H9 (cell line): ENCODE data around the gene VAV3. TPM values are rescaled to one million over a fixed set of nuclear protein-coding genes. Genes with fewer than 3 reads are reported as not detected.

Source experiments
- DNase-seq: peaks from one replicate; pipeline ENCODE4 v3.0.0-alpha.2; 2017
- H2AFZ ChIP-seq: one replicate; pipeline ENCODE4 v1.6.1; 2013; ENCODE audit warnings: mild to moderate bottlenecking, low read length, control low read depth, moderate library complexity
- H2AK5ac ChIP-seq: 2 replicates; pipeline ENCODE4 v1.6.1; 2013; ENCODE audit warnings: low read length, control low read depth, mixed read lengths; ENCODE audit not compliant: insufficient read length
- H2BK120ac ChIP-seq: one replicate; pipeline ENCODE4 v1.6.1; 2013; ENCODE audit warnings: low read depth, mild to moderate bottlenecking, low read length, control low read depth, inconsistent platforms; ENCODE audit not compliant: poor library complexity, severe bottlenecking
- H2BK12ac ChIP-seq: 2 replicates; pipeline ENCODE4 v1.6.1; 2013; ENCODE audit warnings: low read length, control low read depth, mixed read lengths, low read depth; ENCODE audit not compliant: insufficient read length
- H2BK15ac ChIP-seq: 2 replicates; pipeline ENCODE4 v1.6.1; 2013; ENCODE audit warnings: low read depth, low read length, control low read depth
- H2BK20ac ChIP-seq: one replicate; pipeline ENCODE4 v1.6.1; 2013; ENCODE audit warnings: low read depth, mild to moderate bottlenecking, low read length, control low read depth, inconsistent platforms; ENCODE audit not compliant: poor library complexity, severe bottlenecking
- H2BK5ac ChIP-seq: 2 replicates; pipeline ENCODE4 v1.6.1; 2013; ENCODE audit warnings: low read length, control low read depth, mixed read lengths; ENCODE audit not compliant: insufficient read length
- H3K14ac ChIP-seq: 2 replicates; pipeline ENCODE4 v1.6.1; 2013; ENCODE audit warnings: low read length, control low read depth; ENCODE audit not compliant: insufficient read depth
- H3K18ac ChIP-seq: 2 replicates; pipeline ENCODE4 v1.6.1; 2013; ENCODE audit warnings: low read depth, mild to moderate bottlenecking, mixed read lengths, low read length, control low read depth; ENCODE audit not compliant: insufficient read length
- H3K23ac ChIP-seq: 2 replicates; pipeline ENCODE4 v1.6.1; 2013; ENCODE audit warnings: low read length, control low read depth, mixed read lengths, low read depth; ENCODE audit not compliant: insufficient read length
- H3K23me2 ChIP-seq: 2 replicates; pipeline ENCODE4 v1.6.1; 2013; ENCODE audit warnings: low read depth, mild to moderate bottlenecking, mixed read lengths, low read length, control low read depth; ENCODE audit not compliant: insufficient read length, poor library complexity, severe bottlenecking
- H3K27ac ChIP-seq: 2 replicates; pipeline ENCODE4 v1.5.1; 2013; ENCODE audit warnings: low read length, control low read depth, mixed read lengths, low read depth; ENCODE audit not compliant: insufficient read length
- H3K27me3 ChIP-seq: 2 replicates; pipeline ENCODE4 v1.6.1; 2013; ENCODE audit warnings: low read length, control low read depth, inconsistent platforms; ENCODE audit not compliant: insufficient read depth
- H3K4ac ChIP-seq: 2 replicates; pipeline ENCODE4 v1.6.1; 2013; ENCODE audit warnings: low read depth, mild to moderate bottlenecking, control low read depth, inconsistent platforms, low read length, moderate library complexity
- H3K4me1 ChIP-seq: 2 replicates; pipeline ENCODE4 v1.6.1; 2013; ENCODE audit warnings: low read length, control low read depth, inconsistent platforms; ENCODE audit not compliant: insufficient read depth
- H3K4me2 ChIP-seq: 2 replicates; pipeline ENCODE4 v1.6.1; 2013; ENCODE audit warnings: low read length, control low read depth, mixed read lengths; ENCODE audit not compliant: insufficient read length, insufficient read depth
- H3K56ac ChIP-seq: 2 replicates; pipeline ENCODE4 v1.6.1; 2013; ENCODE audit warnings: low read depth, mild to moderate bottlenecking, mixed read lengths, low read length, control low read depth; ENCODE audit not compliant: insufficient read length
- H3K79me1 ChIP-seq: 2 replicates; pipeline ENCODE4 v1.6.1; 2013; ENCODE audit warnings: low read depth, mild to moderate bottlenecking, moderate library complexity, low read length, control low read depth, inconsistent platforms; ENCODE audit not compliant: insufficient read depth, poor library complexity, severe bottlenecking
- H3K79me2 ChIP-seq: 2 replicates; pipeline ENCODE4 v1.6.1; 2013; ENCODE audit warnings: low read length, control low read depth, inconsistent platforms; ENCODE audit not compliant: insufficient read depth
- H3K9ac ChIP-seq: 2 replicates; pipeline ENCODE4 v1.6.1; 2013; ENCODE audit warnings: low read length, control low read depth, mixed read lengths; ENCODE audit not compliant: insufficient read length; ENCODE audit errors: extremely low read depth
- H3K9me3 ChIP-seq: one replicate; pipeline ENCODE4 v1.6.1; 2013; ENCODE audit warnings: low read depth, low read length, inconsistent platforms; ENCODE audit not compliant: control insufficient read depth
- H3T11ph ChIP-seq: one replicate; pipeline ENCODE4 v1.6.1; 2013; ENCODE audit warnings: mild to moderate bottlenecking, low read length, control low read depth, inconsistent platforms
- H4K20me1 ChIP-seq: one replicate; pipeline ENCODE4 v1.6.1; 2013; ENCODE audit not compliant: control insufficient read depth, insufficient read length, insufficient read depth
- H4K5ac ChIP-seq: 2 replicates; pipeline ENCODE4 v1.6.1; 2013; ENCODE audit warnings: low read depth, mild to moderate bottlenecking, mixed read lengths, low read length, control low read depth; ENCODE audit not compliant: insufficient read length
- H4K8ac ChIP-seq: replicated peaks from 2 replicates; pipeline ENCODE4 v1.6.1; 2013; ENCODE audit warnings: low read length, control low read depth, mixed read lengths, low read depth; ENCODE audit not compliant: insufficient read length
- H4K91ac ChIP-seq: 2 replicates; pipeline ENCODE4 v1.6.1; 2013; ENCODE audit warnings: low read depth, mild to moderate bottlenecking, moderate library complexity, mixed read lengths, low read length, control low read depth; ENCODE audit not compliant: insufficient read length
- H3K27ac Mint-ChIP-seq, 3 experiments: 2 replicates in 2 of 3; 3 replicates in 1 of 3; pipeline ENCODE4 v1.8.0; 2020 to 2021; ENCODE audit warnings: mixed read lengths in 3 of 3, mild to moderate bottlenecking in 1 of 3, moderate library complexity in 1 of 3
- H3K27me3 Mint-ChIP-seq: 2 replicates; pipeline ENCODE4 v1.8.0; 2021; ENCODE audit warnings: low read depth, mild to moderate bottlenecking, moderate library complexity, mixed read lengths
- H3K36me3 Mint-ChIP-seq, 3 experiments: 2 replicates in 2 of 3; 3 replicates in 1 of 3; pipeline ENCODE4 v1.8.0; 2020 to 2021; ENCODE audit warnings: low read depth in 3 of 3, mixed read lengths in 3 of 3; ENCODE audit not compliant: insufficient read depth in 1 of 3
- H3K4me1 Mint-ChIP-seq, 2 experiments: 2 replicates each; pipeline ENCODE4 v1.8.0; 2020; ENCODE audit warnings: mixed read lengths in 2 of 2
- H3K4me3 Mint-ChIP-seq, 2 experiments: 2 replicates in 1 of 2; 3 replicates in 1 of 2; pipeline ENCODE4 v1.8.0; 2020 to 2021; ENCODE audit warnings: mild to moderate bottlenecking in 2 of 2, mixed read lengths in 2 of 2, moderate library complexity in 1 of 2
- H3K9me3 Mint-ChIP-seq, 2 experiments: 2 replicates in 1 of 2; 3 replicates in 1 of 2; pipeline ENCODE4 v1.8.0; 2020; ENCODE audit warnings: mild to moderate bottlenecking in 2 of 2, mixed read lengths in 2 of 2, moderate library complexity in 1 of 2
- CTCF ChIP-seq: fragments of 200-600 bp; sonication (generic); conservative IDR thresholded peaks from 3 replicates; pipeline ENCODE4 v1.8.0; 2021; ENCODE audit warnings: antibody characterized with exemption, mild to moderate bottlenecking
- WGBS: extraction: QIAGEN DNeasy Blood & Tissue Kit; methylation state at CpG from one replicate; pipeline ENCODE4 v1.1.7; 2013; ENCODE audit warnings: missing lambda C conversion rate, low lambda C conversion rate, mixed read lengths; ENCODE audit not compliant: insufficient read length; ENCODE audit errors: extremely low coverage; 5-methylcytosine and 5-hydroxymethylcytosine counted together
- total RNA-seq: library from RNA; stranded (reverse); gene quantifications from 2 replicates; pipeline ENCODE4 v1.2.1, GENCODE V29; 2021

The VAV3 gene
- total RNA-seq, 1 experiment from 2014 or later: 5.1 TPM

- Histone ChIP-seq H3K23ac (no peak overlapping the region), H3K9ac (no peak overlapping the region), H3K9me3 (no peaks in the 10 kb centered on the region), H3K4me2 (no peak overlapping the region), H4K8ac (no peak overlapping the region), H2BK20ac (no peak overlapping the region), H3K4me1 (no peaks in the 10 kb centered on the region), H3K79me2 (no peaks in the 10 kb centered on the region), H3K27ac (no peak overlapping the region), H3K23me2 (no peaks in the 10 kb centered on the region), H3K14ac (no peak overlapping the region), H3K18ac (no peak overlapping the region), H3T11ph (no peak overlapping the region), H3K4ac (no peak overlapping the region), H2BK120ac (no peak overlapping the region), H3K27me3 (no peaks in the 10 kb centered on the region), H2AFZ (no peak overlapping the region), H4K91ac (no peak overlapping the region), H2BK15ac (no peak overlapping the region), H4K20me1 (no peaks in the 10 kb centered on the region), H3K79me1 (no peaks in the 10 kb centered on the region), H2BK5ac (no peak overlapping the region), H2BK12ac (no peak overlapping the region), H3K56ac (no peak overlapping the region), H2AK5ac (no peak overlapping the region), H4K5ac (no peak overlapping the region)
- TF ChIP-seq CTCF: no peak
- no peaks in the 10 kb centered on the region for H3K36me3 Mint-ChIP-seq
- peaks cover 32 to 34% of the 10 kb centered on the region in 2 experiments for H3K4me1 Mint-ChIP-seq
- H3K27ac Mint-ChIP-seq: peak overlapping the region in 1 of 3 experiments; percentile 77; a peak in 2 of 7 replicates
- no peaks in the 10 kb centered on the region for H3K9me3 Mint-ChIP-seq
- H3K4me3 Mint-ChIP-seq: no peak overlapping the region
- no peak for DNase-seq
- no CpG with 5 or more reads among the region's 3 CpGs for WGBS
- no peaks in the 10 kb centered on the region for H3K27me3 Mint-ChIP-seq
These were observed 175.0 kb downstream of the VAV3 start for GRCh38 chr1:107789817-107790524.
